Measurements from ENCODE around the gene PTPRT.

PTPRT gene

DNA sequence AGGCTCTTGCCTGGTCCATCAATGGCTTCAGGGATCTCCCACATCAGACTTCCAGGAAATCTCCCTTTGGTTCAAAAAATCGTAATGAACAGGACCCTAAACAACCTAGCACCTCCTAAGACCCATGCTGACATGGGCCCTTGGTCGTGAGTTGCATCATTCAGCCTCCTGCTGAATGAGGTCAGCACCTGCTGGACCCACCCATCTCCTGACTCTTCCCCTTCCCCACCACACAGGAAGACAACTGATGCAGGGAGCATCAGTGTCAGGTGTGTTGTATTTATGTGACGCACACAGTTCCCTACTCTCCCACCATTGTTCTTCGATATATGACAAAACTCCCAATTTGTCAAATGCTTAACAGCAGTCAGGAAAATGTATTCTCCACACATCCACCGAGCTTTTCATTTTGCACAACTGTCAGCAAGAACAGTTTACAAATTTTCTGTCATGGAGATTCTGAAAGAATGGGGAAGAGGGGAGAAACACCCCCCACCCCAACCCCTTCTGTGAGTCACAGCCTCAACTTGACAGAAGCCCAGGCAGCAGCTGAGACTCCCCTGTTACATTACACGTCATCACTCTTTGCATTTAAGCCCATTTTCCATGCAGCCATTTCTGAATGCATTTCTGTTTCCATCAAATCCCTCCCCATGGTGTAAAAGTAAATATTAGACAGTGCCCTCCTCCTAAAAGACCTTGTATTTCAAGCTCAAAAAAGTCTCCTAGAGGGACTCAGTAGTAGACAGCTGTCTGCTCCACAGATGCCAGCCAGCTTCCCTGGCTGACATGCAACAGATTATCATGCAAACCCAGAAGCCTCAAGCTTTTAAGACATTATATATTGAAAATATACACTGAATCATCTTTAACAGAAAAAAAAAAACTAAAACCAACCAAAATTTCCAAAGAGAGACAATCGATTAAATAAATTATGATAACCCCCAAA, 577.5 kb downstream of the PTPRT start:
- DNase-seq (ENCODE audit: low read depth), result no peak

DNA sequence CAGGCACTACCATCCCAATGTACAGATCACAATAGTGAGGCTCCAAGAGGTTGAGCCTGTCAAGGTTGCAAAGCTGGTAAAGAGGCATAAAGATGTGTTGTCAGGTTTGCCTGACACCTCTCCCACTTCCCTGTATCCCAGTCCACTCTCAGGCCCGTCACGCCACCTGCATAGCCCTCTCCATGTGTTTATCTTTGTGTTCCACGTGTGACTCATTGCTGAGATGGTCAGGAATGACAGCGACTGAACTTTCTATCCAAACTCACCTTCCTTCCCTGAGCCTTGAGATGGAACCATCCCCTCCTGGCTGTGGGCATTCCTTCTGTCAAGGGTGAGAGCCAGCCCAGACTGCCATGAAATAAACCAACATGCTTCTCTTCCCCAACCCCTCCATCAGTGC, 578.3 kb downstream of the PTPRT start:
- no peak for DNase-seq (ENCODE audit: low read depth)

DNA sequence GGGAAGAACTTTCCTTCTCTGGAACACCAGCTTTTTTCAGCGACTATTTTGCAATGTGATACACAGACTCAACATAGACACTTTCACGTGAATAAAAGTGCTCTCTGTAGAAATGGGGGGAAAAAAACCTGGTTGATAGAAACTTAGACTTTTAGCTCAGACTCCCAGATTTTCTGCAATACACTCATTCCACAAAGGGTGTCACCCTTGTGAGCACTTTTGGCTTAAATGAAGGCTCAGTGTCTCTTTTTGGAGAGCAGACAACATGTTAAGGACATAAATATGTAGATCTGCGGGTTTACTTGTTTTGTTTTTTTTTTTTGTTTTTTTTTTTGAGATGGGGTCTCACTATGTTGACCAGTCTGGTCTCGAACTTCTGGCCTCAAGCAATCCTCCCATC, 579.6 kb downstream of the PTPRT start:
- no peak for DNase-seq (ENCODE audit: low read depth)

DNA sequence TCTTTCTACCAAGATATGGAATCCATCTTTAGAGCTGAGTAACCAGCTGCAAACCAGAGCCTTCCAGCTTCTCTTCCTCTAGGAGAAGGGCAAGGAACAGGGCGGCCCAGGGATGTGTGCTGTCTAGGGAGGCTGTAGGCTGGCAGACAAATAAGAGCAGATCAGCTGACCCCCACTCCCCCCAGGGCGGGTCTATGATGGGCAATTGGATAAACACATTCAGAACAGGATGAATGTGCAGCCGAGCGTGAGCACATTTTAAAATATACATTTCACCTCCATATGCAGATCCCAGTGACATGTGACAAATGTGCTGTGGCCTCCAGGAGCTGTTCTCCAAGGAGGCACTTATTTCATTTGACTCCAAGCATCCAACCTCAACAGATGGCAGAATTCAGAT, 580.1 kb downstream of the PTPRT start:
- no peak for DNase-seq (ENCODE audit: low read depth)

DNA sequence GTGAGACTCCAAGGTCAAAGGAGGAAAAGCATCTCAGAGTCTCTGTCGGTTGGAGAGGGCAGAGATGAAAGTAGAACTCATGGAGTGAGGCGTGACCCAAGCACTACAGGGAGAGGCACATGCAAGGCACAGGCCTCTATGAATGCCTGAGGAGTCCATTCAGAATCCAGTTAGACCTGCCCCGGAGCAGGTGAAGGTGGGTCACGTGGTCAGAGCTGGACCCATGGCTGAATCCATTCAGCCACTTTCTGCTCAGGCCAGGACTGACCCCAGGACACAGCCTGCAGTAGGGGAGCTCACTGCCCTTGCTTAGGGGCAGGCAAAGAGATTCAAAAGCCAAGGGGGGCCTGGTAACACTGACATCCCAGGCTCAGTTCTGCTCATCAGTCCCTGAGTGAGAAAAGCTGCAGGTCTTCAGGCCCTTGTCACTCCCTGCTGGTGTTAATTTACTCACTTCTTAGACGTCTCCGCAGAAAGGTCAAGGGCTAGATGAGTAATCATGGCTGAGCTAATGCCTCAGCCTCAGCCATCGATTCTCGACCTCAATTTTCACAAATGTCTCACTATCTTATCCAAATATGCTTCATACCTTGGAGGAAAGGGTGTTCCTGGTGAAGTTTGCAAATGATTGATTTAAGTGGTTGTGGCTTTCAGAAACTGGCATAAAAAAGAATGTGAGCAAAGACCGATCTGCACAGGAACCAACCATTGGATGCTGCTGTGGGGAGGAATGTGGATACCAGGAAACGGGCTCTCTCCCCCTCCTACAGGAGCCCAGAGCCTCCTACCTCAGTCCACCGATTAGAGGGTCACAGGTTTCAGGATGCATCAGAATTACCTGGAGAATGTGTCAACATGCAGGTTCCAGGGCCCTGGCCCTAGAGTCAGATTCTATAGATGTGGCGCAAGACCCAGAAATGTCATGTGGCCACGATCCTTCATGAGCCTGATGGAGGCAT, 584.4 kb downstream of the PTPRT start:
- DNase-seq (ENCODE audit: low read depth), result no peak

DNA sequence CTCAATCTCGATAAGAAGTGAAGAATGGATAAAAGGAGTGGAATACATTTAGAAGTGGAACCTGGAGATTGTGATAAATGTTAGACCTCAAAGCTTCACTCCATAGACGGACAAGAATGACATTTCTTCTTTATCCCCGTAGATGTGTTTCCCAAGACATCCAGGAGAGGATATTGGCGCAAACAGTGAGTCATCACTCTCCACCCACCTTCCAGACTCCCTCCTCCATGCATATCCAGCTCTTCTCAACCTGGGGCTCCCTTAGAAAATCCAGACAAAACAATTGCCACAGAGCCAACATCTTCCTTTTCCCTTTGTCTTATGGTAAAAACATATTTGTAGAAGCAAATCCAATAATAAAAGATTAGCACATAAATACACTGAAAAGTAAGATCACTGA, 586.1 kb downstream of the PTPRT start:
- DNase-seq (ENCODE audit: low read depth), result no peak

DNA sequence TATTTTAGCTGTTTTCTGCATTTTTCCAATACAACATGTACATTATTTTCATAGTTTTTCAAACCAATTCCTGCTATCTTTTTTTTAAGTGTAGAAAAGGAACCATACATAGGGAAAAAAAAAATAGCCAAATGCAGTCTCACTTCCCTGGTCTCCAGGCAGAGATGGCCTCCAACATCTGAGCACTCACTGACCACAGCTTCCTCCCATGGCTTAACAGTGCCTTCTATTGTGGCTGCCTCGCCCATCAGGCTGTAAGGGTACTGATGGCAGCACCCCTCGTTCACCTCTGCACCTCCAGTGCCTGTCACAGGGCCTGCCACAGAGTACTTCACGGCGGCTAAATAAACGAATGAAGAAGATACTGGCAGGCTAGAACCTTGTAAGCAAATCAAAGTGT, 591.1 kb downstream of the PTPRT start:
- DNase-seq (ENCODE audit: low read depth), result no peak

DNA sequence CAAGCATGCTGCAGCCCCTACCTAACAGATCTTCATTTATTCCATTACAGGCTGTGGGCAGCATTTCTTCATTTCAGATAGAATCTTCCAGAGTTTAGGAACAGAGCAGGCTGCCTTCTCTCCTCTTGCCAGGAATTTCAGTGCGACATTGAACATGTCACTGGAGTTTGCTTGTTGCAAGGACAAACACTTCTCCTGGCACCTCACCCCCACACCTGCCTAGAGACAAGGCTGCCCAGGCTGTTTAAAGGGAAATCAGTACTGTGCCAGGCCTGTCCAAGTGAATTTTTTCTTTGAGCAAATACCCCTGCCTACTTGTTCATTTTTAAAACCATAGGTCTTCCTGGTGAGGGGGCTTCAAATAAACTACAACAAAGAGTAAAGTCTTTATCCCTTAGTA, 594.1 kb downstream of the PTPRT start:
- DNase-seq (ENCODE audit: low read depth), result no peak

DNA sequence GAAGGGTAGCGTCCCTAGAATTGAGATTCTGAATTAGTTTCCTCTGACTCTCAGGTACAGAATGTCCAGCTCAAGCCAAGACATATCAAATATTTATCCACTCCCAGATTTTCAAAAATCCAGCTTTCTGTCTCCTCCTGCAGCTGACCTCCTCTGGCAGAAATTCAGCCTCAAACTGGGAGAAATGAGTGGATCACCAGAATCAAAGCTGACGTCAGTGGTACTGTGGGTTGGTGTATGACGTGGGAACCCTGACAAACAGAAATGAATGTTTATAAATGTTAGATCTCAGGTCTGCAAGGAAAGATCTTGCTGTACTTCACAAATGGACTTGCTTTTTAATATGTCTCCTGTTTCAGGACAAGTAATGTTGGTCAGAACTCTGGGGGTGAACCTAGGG, 595.0 kb downstream of the PTPRT start:
- no peak for DNase-seq (ENCODE audit: low read depth)

DNA sequence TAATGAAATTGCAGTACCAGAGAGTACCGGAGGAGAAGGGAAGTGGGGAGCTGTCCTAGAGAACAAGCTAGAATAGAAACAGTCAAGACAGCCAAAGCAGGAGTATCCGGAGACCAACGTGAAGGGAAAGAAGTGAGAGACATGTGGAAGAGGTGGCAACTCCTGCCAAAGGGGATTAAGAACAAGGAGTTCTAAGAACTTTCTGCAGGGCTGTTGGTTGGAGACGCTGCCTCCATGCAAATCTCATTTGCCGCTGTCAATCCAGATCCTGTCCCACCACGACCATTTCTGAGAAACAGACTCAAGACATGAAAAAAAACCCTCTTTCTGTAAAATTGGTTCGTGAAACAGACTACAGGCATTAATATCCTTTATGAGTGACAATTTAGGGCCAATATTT, 595.7 kb downstream of the PTPRT start:
- DNase-seq (ENCODE audit: low read depth), result no peak

DNA sequence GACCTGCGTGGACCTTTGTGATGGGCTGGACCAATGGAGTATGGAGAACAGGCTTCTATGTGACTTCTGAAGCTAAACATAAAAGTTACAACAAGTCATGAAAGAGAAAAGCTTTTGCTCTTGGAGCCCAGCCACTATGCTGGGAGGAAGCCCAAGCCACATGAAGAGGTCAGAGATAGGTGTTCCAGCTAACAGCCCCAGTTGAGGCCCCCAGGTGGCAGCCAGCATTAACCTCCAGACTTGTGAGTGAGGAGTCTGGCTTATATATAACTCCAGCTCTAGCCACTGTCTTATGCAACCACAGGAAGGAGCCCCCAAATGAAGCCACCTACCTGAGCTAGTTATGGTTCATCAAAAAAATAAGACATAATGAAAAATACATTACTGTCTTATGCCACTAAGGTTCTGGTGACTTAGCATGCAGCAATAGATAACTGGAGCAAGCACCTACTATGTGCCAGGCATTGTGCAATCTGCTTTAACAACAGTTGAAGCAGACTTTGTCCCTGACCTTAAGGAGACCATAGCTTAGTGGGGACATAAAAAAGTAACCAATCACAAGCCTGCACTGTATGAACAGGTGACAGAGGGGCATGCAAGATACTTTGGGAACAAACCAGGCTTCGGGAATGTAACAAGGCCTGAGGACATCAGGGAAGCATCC, 599.6 kb downstream of the PTPRT start:
- no peak for DNase-seq (ENCODE audit: low read depth)

DNA sequence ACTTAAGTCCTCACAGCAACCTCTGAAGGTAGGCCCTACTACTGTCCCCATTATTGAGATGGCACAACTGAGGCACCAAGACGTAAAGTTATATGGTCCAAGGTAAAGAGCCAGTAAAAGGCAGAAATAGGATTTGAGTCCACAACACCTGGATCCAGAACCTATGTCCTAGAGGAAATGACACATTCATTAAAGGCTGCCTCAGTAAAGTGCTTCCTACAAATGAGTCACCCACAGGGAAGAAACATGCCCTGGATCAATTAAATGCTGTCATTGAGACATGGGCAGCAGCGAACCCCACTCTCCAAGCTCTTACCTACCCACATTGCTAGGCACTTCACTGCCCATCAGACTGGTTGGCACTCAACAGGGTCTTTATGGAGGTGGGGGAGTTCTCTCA, 600.9 kb downstream of the PTPRT start:
- DNase-seq (ENCODE audit: low read depth), result no peak

DNA sequence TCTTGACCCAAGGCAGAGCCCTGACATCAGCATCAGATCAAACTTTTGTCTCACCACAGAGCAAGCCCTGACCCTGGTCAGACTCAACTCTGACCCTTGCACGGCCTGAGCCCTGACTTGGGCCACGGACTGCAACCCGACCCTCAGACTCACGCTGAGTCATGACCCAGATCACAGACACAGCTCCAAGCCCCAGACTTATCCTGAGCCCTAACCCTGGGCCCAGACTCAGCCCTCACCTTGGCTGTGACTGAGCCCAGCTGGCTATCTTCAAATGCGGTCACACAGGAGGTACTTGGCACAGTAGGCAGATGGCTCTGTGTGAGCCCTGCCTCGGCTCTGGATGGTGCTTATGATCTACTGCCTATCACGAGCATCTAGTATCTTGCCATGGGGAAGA, 602.3 kb downstream of the PTPRT start:
- no peak for DNase-seq (ENCODE audit: low read depth)

DNA sequence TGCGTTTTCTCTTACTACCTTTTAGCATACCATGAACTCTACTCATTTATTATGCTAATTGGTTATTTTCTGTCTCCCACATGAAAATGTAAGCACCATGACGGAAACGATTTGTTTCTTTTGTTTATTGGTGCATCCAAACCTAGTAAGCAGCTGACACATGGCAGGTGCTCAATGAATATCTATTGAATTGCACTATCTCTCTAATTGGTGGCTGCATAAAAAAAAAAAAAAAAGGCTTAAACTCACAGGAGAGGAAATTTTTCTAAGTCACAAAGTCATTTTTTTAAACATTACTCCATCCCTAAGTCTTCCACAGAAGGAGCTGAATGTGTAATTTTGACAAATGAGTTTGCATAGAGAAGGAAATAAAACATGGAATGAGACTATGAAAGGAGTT, 608.4 kb downstream of the PTPRT start:
- DNase-seq (ENCODE audit: low read depth), result no peak

DNA sequence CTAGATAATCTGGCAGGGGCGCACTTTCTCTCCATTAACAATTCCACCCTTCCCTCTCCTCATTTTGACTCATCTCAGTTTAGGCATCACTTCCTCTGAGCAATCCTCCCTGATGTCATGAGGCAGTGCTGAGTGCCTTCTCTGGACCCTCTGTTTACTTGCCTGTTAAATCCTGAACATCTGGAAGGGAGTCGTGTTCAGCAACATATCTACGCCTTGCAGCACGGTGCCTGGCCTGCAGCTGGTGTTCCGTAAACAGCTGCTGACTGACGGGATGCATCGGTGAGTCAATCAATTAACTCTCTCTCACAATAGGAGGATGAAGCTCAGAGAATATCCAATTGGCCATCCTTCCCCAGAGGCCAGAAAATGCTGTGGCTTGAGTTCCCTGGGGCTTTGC, 613.5 kb downstream of the PTPRT start:
- no peak for DNase-seq (ENCODE audit: low read depth)

DNA sequence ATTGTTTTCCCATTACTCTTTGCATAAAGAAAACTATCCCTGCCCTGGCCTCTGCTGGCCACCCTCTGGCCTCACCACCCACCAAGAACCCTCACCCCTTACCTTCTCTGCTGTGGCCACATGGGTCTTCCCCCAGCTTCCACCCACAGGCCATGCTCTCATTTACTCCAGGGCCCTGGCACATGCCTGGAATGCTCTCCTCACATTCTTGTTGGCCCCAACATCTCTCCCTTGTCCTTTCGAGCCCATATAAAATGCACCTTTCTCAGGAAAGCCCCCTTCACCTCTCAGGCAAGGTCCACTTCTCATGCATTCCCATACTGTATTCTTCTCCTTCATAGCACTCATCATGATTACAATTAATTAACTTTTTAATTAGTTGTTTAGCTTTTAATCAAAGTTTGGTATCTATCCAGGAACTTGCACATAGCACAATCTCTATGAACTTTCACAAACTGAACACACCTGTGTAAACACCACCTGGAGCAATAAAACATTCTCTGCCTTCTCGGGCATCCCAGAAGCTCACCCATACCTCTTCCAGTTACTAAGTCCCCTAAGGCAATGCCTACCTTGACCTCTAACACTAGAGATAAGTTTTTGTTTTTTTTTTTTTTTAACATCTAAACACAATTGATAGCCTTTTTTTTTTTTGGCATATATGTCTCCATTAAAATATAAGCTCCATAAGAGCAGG, 617.2 kb downstream of the PTPRT start:
- DNase-seq (ENCODE audit: low read depth), result no peak

DNA sequence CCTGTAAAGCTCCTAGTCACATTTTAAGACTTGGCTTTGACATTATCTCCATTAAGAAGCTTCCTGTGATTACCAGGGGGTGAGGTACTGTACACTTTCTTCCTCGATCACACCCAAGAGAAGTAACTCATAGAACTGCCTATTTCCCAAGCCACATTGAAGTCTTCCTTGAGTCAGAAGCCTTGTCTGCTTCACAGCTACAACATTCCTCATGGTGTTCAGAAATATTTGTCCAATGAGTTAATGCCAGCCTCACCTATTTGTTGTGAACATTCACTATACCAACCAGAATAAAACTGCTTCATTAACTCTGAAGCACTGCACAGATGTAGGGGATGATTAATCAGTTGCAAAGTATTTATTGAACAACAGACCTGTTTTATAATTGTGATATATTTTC, 622.3 kb downstream of the PTPRT start:
- DNase-seq (ENCODE audit: low read depth), result no peak

DNA sequence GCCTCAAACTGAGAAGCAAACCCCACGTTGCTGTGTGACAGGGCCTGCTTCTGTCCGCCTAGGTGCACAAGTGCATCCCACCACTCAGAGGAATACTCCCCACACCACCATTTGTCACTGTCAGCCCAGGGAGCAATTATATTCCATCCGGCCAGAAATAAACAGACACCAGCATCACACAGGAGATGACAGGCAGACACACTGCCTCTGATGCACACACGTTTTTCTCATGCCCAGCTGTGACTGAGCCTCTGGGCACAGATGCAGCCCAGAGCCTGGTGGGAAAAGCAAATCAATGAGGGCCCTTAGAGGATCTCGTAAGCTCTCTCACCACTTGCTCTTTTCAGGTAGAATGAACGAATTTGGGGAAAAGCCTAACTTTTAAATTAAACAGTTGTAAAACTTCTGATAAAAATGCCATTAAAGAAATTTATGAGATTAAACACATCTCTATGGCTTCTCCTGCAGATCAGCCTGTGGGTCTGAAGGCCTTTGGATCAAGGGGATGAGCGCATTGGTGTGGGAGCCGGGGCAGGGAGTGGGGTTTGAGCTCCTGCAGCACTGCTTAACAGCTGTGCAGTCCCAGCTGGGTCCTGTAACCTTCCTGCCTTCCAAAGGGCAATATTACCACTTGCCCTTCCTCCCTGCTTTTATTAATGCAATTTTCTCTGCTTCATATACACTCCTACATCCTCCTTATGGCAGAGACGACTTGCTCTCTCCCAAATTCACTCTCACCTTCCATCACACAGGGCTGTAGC, 624.3 kb downstream of the PTPRT start:
- DNase-seq (ENCODE audit: low read depth), result no peak

DNA sequence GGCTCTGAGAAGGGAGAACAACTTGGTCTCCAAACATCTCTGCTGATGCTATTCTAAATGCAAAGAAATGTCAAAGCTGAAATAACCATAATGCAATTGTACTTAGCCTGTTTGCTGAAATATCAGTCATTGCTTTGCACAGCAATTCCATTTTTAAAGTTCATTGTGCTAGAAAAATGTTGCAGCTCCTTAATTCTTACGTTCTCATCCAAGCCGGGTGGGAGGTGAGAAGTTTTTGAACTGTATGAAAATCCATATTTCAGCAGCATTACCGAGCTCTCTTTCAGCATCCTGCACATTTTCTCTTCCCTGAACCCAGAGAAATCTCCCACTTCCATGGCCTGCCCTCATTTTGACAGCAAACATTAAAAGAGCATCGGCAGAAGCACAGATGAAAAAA, 630.0 kb downstream of the PTPRT start:
- no peak for DNase-seq (ENCODE audit: low read depth)

DNA sequence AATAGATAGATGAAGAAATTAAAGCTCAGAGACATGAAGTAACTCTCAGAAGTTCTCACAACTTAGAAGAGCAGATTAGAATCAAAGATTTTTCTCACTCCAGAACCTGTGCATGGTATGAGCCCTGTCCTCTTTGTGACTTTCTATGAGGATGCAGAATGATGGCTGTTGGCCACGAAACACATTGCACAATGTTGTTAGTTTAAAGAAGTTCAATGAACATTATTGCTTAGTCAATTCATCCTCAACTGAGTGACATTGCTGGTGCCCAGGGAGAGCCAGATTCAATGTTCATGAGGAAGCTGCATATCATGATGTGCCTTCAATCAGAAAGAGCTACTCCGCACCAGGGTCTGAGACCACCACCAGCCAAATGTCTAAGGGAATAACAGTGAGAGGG, 633.1 kb downstream of the PTPRT start:
- DNase-seq (ENCODE audit: low read depth), result no peak

DNA sequence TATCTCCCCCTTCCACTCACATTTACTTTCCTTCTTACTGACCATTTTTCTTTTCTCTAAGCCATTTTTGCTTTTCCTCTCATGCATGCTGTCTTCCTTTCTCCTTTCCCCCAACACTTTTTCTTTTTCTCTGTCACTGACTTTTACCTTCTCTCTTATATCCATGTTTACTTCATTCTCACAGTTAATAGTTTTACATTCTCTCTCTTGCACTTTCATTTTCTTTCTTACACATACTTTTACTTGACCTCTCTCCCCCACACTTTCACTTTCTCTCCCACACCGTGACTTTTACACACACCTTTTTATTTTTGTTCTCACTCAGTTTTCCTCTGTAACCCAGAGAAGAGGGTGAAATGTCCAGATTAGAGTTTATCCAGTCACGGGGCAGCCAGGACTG, 636.3 kb downstream of the PTPRT start:
- no peak for DNase-seq (ENCODE audit: low read depth)
